Measurements from ENCODE around the gene NGDN.

The NGDN gene

DNA sequence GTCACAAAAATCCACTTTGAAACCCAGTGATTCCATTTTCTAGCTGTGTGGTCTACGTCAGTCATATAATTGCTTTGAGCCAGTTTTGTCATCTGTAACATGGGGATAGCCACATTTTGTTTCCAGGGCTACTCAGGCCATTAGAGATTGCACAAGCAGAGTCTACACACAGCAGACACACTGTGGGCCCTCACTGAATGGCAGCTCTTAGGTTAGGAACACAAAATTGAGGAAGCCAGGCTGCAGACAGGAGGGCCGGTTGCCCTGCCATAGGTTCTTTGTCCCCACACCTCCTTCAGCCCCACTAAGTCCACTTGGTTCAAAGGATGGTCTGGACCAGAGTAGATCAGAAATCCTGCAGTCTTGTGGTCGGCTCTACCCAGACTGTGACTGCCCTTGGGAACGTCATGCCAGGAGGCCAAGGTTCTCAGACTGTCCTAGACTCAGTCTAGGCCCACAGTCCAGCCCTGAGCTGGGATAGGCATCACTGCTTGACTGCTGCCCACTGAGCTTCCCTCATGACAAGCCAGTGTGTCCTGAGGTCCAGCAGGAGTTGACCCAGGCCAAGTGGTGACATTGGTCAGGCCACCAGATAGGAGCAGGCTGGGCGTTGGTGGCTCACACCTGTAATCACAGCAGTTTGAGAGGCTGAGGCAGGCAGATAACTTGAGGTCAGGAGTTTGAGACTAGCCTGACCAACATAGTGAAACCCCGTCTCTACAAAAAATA lies 30.2 kb upstream of the NGDN start:
- peaks cover 24% of the 10 kb centered on the region for H3K4me1 ChIP-seq (ENCODE audit: control insufficient read depth, insufficient read depth, low read length, poor library complexity, severe bottlenecking)
- 92 to 95% methylated on average over 5 to 6 of the region's 6 CpGs for WGBS, 2 experiments (ENCODE audit: insufficient coverage in 2 of 2)
- H3K9me3 ChIP-seq (ENCODE audit: control insufficient read depth, low read length) = no peaks in the 10 kb centered on the region
- no peak overlapping the region for H3K27ac ChIP-seq (ENCODE audit: low read depth, low read length, severe bottlenecking)
- H3K4me3 ChIP-seq (ENCODE audit: extremely low read depth, insufficient read depth, low read length, poor library complexity, severe bottlenecking) = no peak overlapping the region
- no peaks in the 10 kb centered on the region for H3K36me3 ChIP-seq (ENCODE audit: control insufficient read depth, insufficient read depth, low read length)

DNA sequence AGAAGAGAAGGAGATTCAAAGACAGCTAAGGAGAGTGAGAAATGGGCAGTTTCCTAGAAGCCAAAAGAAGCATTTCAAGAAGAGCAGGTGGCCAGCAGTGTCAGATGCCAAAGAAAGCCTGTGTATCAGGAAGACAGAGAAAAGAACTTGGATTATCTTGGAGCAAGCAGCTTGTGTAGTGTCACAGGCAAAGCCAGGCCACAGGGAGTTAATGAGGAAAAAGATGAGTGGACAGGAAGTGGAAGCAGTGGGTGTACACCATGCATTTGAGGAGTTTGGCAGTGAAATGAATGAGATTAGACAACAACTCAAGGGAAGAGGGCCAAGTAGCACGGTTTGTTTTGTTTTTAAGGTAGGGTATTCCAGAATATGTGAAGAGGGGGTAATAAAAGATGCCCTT lies 28.4 kb upstream of the NGDN start:
- H3K4me1 ChIP-seq (ENCODE audit: control insufficient read depth, insufficient read depth, low read length, poor library complexity, severe bottlenecking) = peaks cover 13% of the 10 kb centered on the region
- no peaks in the 10 kb centered on the region for H3K9me3 ChIP-seq (ENCODE audit: control insufficient read depth, low read length)
- H3K36me3 ChIP-seq (ENCODE audit: control insufficient read depth, insufficient read depth, low read length) = no peaks in the 10 kb centered on the region
- H3K27ac ChIP-seq (ENCODE audit: low read depth, low read length, severe bottlenecking) = no peak overlapping the region
- 100% methylated on average over 1 of the region's 1 CpG for WGBS, 2 experiments (ENCODE audit: insufficient coverage in 2 of 2)
- H3K4me3 ChIP-seq (ENCODE audit: extremely low read depth, insufficient read depth, low read length, poor library complexity, severe bottlenecking) = no peak overlapping the region

DNA sequence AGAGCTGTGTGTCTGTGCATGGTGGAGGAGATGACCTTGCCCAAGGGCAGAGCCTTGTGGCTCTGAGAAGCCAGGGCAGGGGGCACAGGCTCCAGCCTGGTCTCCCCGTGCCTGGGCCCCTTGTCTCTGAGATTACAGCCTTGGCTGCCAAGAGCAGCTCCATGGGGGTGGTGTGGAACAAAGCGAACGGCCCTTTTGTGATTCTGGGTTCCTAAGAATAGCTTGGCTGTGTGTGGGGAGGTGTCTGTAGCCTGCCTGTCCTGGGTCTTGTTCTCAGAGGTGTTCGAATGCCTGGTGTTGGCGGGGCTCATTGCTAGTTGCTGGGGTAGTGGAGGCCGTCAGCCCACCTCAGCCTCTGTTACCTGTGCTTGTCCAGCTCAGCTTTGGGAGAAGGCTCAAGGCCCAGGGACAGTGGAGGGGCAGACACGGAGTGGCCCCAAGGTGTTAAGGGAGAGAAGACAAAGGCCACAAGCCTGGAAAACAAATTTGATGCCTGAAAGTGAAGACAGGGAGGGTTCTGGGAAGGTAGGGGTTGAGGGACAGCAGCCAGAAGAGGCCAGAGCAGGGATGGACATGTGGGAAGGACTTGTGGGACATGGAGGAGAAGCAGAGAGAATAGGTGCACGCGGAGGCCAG lies 26.7 kb upstream of the NGDN start:
- Histone ChIP-seq H3K4me1 (ENCODE audit: control insufficient read depth, insufficient read depth, low read length, poor library complexity, severe bottlenecking) (peaks cover 3% of the 10 kb centered on the region), H3K9me3 (ENCODE audit: control insufficient read depth, low read length) (no peaks in the 10 kb centered on the region), H3K27ac (ENCODE audit: low read depth, low read length, severe bottlenecking) (no peak overlapping the region), H3K4me3 (ENCODE audit: extremely low read depth, insufficient read depth, low read length, poor library complexity, severe bottlenecking) (no peak overlapping the region), H3K36me3 (ENCODE audit: control insufficient read depth, insufficient read depth, low read length) (no peaks in the 10 kb centered on the region)
- 68 to 69% methylated on average over 9 of the region's 9 CpGs for WGBS, 2 experiments (ENCODE audit: insufficient coverage in 2 of 2)

DNA sequence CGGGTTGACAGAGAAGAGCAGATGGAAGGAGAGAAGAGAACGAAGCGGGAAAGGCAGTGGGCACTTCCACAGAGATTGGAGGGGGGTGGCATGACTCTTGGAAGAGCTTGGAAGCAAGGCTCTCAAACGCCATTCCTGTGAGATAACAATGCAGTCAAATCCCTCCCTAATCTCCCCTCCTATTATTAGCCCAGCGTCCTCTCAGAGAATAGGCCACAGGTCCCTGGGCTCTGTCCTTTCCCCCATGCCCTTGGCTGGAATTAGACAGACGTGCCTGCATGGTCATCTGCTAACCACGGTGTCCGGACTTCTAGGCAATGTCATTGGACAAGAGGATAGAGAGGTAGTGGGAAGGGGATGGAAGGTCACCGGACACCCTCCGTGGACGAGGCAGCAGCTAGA lies 26.1 kb upstream of the NGDN start:
- no peaks in the 10 kb centered on the region for H3K9me3 ChIP-seq (ENCODE audit: control insufficient read depth, low read length)
- H3K4me3 ChIP-seq (ENCODE audit: extremely low read depth, insufficient read depth, low read length, poor library complexity, severe bottlenecking) = no peak overlapping the region
- 81 to 93% methylated on average over 5 to 8 of the region's 11 CpGs for WGBS, 2 experiments (ENCODE audit: insufficient coverage in 2 of 2)
- no peak overlapping the region for H3K27ac ChIP-seq (ENCODE audit: low read depth, low read length, severe bottlenecking)
- H3K36me3 ChIP-seq (ENCODE audit: control insufficient read depth, insufficient read depth, low read length) = no peaks in the 10 kb centered on the region
- H3K4me1 ChIP-seq (ENCODE audit: control insufficient read depth, insufficient read depth, low read length, poor library complexity, severe bottlenecking) = peaks cover 3% of the 10 kb centered on the region

DNA sequence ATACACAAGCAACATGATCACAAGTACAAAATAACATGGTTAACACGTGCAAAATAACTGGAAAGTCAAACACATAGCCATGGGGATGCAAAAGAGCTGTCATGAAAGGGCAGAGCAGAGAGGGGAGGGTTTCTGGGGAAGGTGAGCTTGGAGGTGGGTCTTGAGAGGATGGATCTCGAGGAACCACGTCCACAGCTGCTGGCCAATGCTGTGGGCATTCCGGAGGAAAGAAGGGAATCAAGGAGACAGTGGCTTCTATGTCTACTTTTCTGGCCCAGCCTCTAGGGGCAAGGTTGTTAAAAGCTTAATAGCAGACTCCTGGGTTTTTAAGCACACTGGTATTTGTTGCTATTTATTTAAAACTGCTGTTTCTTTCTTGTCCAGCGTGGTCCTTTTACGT lies 25.6 kb upstream of the NGDN start:
- Histone ChIP-seq H3K9me3 (ENCODE audit: control insufficient read depth, low read length) (no peaks in the 10 kb centered on the region), H3K27ac (ENCODE audit: low read depth, low read length, severe bottlenecking) (no peak overlapping the region), H3K4me3 (ENCODE audit: extremely low read depth, insufficient read depth, low read length, poor library complexity, severe bottlenecking) (no peak overlapping the region), H3K4me1 (ENCODE audit: control insufficient read depth, insufficient read depth, low read length, poor library complexity, severe bottlenecking) (peaks cover 3% of the 10 kb centered on the region), H3K36me3 (ENCODE audit: control insufficient read depth, insufficient read depth, low read length) (no peaks in the 10 kb centered on the region)
- WGBS, 2 experiments (ENCODE audit: insufficient coverage in 2 of 2) = 88 to 93% methylated on average over 3 to 4 of the region's 6 CpGs

DNA sequence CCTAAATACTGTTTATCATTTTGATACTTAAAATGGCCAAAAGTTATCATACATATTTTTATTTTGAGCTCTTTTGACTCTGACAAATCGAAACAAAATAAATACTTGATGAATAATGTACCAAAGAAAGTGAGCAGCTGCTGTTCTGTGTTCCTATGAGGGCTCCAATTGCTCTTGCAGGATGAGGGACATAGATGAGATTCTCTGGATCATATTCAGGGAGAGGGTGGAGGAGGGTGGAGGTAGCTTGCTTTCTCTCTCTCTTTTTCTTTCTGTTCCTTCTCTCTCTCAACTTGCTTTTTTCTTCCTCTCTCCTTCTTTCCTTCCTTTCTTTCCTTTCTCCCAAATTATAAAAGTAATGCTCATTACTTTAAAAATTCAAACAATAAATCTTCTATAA lies 25.2 kb upstream of the NGDN start:
- Histone ChIP-seq H3K4me1 (ENCODE audit: control insufficient read depth, insufficient read depth, low read length, poor library complexity, severe bottlenecking) (peaks cover 3% of the 10 kb centered on the region), H3K4me3 (ENCODE audit: extremely low read depth, insufficient read depth, low read length, poor library complexity, severe bottlenecking) (no peak overlapping the region), H3K27ac (ENCODE audit: low read depth, low read length, severe bottlenecking) (no peak overlapping the region), H3K9me3 (ENCODE audit: control insufficient read depth, low read length) (no peaks in the 10 kb centered on the region), H3K36me3 (ENCODE audit: control insufficient read depth, insufficient read depth, low read length) (no peaks in the 10 kb centered on the region)
- 100% methylated on average over 1 of the region's 1 CpG; no CpG with 5 or more reads in 1 of the 2 experiments for WGBS, 2 experiments (ENCODE audit: insufficient coverage in 2 of 2)

DNA sequence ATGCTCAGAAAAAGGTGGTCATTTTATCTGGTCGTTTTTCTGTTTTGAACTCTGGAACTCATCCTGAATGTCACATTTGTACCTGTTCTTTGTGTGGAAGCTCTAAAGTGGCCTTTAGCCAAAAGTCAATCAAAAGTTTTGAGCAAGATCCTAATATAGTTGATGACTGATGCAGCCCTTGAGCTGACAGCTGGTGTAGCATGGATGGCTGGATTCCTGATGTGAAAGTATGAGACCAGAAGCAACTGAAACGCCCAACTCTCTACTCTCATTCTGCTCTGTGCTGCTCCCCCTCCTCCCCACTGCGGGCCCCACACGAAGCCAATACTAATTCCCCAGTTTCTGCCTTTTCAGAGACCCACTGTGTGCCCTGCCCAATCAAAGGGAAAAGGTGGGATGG lies 23.7 kb upstream of the NGDN start:
- no peak overlapping the region for H3K27ac ChIP-seq (ENCODE audit: low read depth, low read length, severe bottlenecking)
- H3K4me1 ChIP-seq (ENCODE audit: control insufficient read depth, insufficient read depth, low read length, poor library complexity, severe bottlenecking) = peaks cover 3% of the 10 kb centered on the region
- no peaks in the 10 kb centered on the region for H3K9me3 ChIP-seq (ENCODE audit: control insufficient read depth, low read length)
- no peaks in the 10 kb centered on the region for H3K36me3 ChIP-seq (ENCODE audit: control insufficient read depth, insufficient read depth, low read length)
- 63% methylated on average over 1 of the region's 4 CpGs for WGBS, 2 experiments (ENCODE audit: insufficient coverage in 2 of 2)
- H3K4me3 ChIP-seq (ENCODE audit: extremely low read depth, insufficient read depth, low read length, poor library complexity, severe bottlenecking) = no peak overlapping the region

DNA sequence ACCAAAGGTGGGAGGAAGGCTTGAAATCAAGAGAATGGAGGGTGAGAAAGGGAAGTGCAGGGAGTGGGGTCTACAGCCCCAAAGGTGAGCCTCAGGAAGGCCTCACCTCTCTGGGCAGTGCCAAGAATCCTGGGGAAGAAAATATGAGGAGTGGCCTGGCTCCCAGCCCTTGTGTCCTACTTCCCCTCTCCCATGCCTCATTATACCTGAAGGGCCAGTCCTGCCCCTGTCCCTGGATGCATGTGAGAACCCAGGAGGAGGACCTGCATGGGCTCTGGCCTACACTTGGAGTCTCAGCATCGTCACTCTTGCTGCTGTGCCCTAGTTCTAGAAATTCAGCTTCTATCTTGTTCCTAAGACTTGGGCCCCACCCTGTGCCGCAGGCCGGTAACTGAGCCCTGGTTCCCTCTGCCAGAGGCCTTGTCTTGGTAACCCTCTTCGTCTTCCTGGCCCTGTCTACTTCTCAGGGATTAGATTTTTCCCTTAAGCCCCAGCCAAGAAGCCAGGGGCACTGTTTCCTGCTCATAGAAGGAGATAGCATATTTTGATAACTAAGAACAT lies 23.1 kb upstream of the NGDN start:
- peaks cover 3% of the 10 kb centered on the region for H3K4me1 ChIP-seq (ENCODE audit: control insufficient read depth, insufficient read depth, low read length, poor library complexity, severe bottlenecking)
- H3K9me3 ChIP-seq (ENCODE audit: control insufficient read depth, low read length) = no peaks in the 10 kb centered on the region
- H3K27ac ChIP-seq (ENCODE audit: low read depth, low read length, severe bottlenecking) = no peak overlapping the region
- 85 to 90% methylated on average over 3 of the region's 4 CpGs for WGBS, 2 experiments (ENCODE audit: insufficient coverage in 2 of 2)
- H3K4me3 ChIP-seq (ENCODE audit: extremely low read depth, insufficient read depth, low read length, poor library complexity, severe bottlenecking) = no peak overlapping the region
- no peaks in the 10 kb centered on the region for H3K36me3 ChIP-seq (ENCODE audit: control insufficient read depth, insufficient read depth, low read length)

DNA sequence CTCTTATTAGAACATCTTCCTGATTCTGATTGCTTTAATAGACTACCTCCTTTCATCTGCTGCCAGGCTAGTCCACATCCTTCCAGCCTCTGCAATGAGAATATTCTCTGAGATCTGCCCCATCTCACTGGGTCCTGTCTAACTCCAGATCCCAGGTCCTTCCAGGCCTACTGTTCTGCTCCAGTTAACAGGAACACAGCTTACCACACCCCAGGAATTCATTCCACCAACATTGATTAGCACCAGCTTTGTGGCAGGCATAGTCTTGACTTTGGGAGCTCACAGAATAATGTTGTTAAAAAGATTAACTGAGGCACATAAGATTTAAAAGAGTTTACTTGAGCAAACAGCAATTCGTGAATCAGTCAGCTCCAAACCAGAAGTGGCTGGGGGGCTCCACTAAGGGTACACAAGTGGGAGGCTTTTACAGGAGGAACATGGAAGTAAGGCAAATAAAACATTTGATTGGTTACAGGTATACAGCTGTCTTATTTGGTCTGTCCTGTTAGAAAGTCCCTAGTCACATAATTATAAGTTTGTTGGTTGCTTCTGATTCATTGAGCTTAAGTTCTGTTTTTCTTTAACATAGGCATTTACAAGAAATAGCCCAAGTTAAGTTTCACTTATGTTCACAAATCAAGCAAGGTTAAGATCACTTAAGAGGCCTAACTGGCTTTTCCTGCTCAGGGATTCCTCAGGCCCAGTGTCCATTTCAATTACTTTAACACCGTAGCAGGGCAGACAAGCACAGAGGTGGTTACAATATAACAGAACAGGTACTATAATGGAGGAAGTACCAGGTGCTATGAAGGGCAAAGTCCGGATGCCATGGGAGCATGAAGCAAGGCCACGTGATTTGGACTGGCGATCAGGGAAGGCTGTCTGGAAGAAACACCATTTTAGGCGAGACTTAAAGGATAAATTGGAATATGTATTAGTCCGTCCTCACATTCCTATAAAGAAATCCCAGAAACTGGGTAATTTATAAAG lies 21.8 kb upstream of the NGDN start:
- H3K4me1 ChIP-seq (ENCODE audit: control insufficient read depth, insufficient read depth, low read length, poor library complexity, severe bottlenecking) = peaks cover 1% of the 10 kb centered on the region
- H3K9me3 ChIP-seq (ENCODE audit: control insufficient read depth, low read length) = no peaks in the 10 kb centered on the region
- H3K4me3 ChIP-seq (ENCODE audit: extremely low read depth, insufficient read depth, low read length, poor library complexity, severe bottlenecking) = no peak overlapping the region
- 93% methylated on average over 4 of the region's 7 CpGs for WGBS, 2 experiments (ENCODE audit: insufficient coverage in 2 of 2)
- no peaks in the 10 kb centered on the region for H3K36me3 ChIP-seq (ENCODE audit: control insufficient read depth, insufficient read depth, low read length)
- H3K27ac ChIP-seq (ENCODE audit: low read depth, low read length, severe bottlenecking) = no peak overlapping the region

DNA sequence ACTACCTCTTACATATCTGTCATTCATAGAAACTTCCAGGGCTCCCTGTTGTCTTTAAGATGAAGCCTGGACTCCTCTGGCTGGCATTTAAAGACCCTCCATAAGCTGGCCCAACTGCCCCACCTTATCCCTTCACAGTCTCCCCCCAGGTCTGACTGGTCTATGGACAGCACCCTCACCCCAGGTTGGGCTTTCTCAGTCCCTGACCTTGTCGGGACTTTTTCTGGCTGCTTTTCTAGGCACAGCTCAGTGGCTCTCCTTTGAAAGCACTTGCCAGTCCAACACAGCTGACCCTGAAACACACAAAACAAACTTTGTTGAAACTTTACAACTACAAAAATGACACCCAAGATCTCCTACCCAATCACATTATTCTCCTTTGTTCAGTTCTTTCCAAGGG lies 20.2 kb upstream of the NGDN start:
- WGBS, 2 experiments (ENCODE audit: insufficient coverage in 2 of 2) = 56% methylated on average over 1 of the region's 1 CpG; no CpG with 5 or more reads in 1 of the 2 experiments
- Histone ChIP-seq H3K4me3 (ENCODE audit: extremely low read depth, insufficient read depth, low read length, poor library complexity, severe bottlenecking) (no peak overlapping the region), H3K27ac (ENCODE audit: low read depth, low read length, severe bottlenecking) (no peak overlapping the region), H3K9me3 (ENCODE audit: control insufficient read depth, low read length) (no peaks in the 10 kb centered on the region), H3K36me3 (ENCODE audit: control insufficient read depth, insufficient read depth, low read length) (no peaks in the 10 kb centered on the region), H3K4me1 (ENCODE audit: control insufficient read depth, insufficient read depth, low read length, poor library complexity, severe bottlenecking) (no peaks in the 10 kb centered on the region)
